NCI-H1930 (cell line): ENCODE data around the gene UBXN7.
"Not testable (repeated sequence)": the region's sequence is repeated elsewhere in the genome, so short reads cannot be mapped to it uniquely, and the experiment has no call there.

Experiments
- DNase-seq, 2 experiments: peaks; one replicate each; lab custom pipeline; 2025; lab: John Stamatoyannopoulos, UW

The UBXN7 gene

DNA sequence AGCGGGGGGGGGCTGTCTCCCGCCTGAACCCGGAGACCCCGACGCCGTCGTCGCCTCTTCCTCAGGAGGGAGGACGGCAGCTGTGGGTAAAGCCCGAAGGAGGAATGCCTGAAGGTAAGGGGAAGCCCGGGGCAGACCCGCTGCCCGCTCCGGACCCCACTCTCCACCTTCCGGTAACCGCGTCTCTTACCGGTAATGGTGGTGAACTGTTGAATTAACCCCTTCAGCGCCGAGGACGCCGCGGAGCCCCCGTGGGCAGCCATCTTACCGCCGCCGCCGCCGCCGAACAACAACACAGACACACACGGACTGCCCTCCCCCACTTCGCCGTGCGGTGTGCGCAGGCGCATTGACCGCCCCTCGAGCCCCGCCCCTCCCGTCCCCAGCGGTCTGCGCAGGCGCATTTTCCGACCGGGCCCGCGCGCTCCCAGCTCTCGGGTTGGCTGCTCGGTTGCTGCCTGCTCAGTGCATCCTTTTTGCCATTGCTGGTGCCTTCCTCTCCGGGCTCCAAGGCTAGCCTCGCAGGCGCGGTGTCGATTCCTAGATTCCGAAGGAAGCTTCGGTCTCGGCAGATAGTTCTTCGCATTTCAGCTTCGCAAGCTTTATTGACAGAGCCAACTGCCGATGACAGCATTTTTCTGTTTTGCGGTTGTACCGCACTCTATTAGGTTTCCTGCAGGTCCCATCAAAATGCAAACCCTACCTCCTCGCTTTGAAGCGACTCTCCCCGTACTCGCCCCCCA, at the start of gene UBXN7:
Gene UBXN7, minus strand, starts transcription at position 291 of the 743 bp plus-strand sequence. Its CDS starts 28 bp downstream, at position 263.
- peak; percentile 87 to 91 for DNase-seq

GRCh38 chr3:196477678-196478077, 45.5 kb upstream of the UBXN7 start:
- DNase-seq: no peak

DNA sequence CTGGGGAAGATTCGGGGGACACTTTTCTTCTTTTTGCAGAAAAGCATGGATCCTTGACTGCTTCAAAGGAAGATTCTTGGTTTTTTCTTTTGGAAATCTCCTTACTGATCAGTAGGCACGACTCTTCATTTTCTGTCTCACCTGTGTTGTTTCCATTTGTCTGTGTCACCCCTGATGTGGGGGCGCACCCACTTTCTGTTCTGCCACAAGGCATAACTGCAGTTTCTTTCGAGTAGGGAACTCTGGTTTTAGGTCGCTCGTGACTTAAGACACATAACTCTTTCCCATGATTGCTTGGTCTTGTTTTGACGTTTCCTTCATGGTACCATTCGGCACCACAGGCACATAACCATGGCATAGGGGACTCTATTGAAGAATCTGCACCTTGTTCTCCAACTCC, 40.1 kb upstream of the UBXN7 start:
- DNase-seq: no peak

DNA sequence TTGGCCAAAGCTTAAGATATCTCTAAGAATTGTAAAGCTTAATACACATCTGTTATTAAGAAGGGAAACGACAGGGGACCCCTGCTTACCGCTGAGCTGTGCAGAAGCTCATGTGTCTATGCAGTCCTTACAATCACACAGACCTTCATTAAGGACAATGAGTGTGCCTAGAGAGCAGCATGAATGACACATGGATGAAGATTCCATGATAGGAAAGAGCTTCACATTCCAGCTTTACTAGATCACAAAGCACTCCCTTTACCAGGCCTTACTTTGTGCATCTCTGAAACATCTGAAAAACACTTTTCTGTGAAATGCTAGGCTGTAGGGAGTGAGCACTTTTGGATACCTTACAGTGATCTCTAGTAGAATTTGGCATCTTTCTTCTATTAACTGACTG, 39.3 kb upstream of the UBXN7 start:
- no peak for DNase-seq

GRCh38 chr3:196470182-196470581, 38.0 kb upstream of the UBXN7 start:
- DNase-seq: not testable (repeated sequence)

GRCh38 chr3:196463804-196464203, 31.6 kb upstream of the UBXN7 start:
- no peak for DNase-seq

GRCh38 chr3:196463478-196463756, 31.2 kb upstream of the UBXN7 start:
- DNase-seq: no peak

DNA sequence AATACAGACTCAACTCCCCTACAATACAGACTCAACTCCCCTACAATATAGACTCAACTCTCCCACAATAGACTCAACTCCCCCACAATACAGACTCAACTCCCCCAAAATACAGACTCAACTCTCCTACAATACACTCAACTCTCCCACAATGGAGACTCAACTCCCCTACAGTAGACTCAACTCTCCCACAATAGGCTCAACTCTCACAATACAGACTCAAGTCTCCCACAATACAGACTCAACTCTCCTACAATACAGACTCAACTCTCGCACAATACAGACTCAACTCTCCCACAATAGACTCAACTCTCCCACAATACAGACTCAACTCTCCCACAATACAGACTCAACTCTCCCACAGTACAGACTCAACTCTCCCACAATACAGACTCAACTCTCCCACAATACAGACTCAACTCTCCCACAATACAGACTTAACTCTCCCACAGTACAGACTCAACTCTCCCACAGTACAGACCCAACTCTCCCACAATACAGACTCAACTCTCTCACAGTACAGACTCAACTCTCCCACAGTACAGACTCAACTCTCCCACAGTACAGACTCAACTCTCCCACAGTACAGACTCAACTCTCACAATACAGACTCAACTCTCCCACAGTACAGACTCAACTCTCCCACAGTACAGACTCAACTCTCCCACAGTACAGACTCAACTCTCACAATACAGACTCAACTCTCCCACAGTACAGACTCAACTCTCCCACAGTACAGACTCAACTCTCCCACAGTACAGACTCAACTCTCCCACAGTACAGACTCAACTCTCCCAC, 30.7 kb upstream of the UBXN7 start:
- not testable (repeated sequence) for DNase-seq

GRCh38 chr3:196458063-196458462, 25.8 kb upstream of the UBXN7 start:
- DNase-seq: no peak

DNA sequence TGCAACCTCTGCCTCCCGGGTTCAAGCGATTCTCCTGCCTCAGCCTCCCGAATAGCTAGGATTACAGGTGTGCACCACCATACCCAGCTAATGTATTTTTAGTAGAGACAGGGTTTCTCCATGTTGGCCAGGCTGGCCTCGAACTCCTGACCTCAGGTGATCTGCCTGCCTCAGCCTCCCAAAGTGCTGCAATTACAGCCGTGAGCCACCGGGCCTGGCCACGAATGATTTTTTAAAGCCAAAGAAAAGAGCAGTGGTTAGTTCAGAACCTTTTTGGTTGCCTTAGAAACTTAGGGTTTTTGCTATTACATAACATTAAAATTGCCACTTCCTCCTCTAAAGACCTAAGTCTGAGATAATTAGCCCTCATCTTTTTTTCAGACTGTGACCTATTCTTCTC, 25.2 kb upstream of the UBXN7 start:
- DNase-seq: not testable (repeated sequence)

GRCh38 chr3:196454935-196455334, 22.7 kb upstream of the UBXN7 start:
- DNase-seq: no peak

- not testable (repeated sequence) for DNase-seq
Observed at GRCh38 chr3:196445391-196445790, 13.2 kb upstream of the UBXN7 start.

- DNase-seq: no peak
Observed at GRCh38 chr3:196444500-196444894, 12.3 kb upstream of the UBXN7 start.

DNA sequence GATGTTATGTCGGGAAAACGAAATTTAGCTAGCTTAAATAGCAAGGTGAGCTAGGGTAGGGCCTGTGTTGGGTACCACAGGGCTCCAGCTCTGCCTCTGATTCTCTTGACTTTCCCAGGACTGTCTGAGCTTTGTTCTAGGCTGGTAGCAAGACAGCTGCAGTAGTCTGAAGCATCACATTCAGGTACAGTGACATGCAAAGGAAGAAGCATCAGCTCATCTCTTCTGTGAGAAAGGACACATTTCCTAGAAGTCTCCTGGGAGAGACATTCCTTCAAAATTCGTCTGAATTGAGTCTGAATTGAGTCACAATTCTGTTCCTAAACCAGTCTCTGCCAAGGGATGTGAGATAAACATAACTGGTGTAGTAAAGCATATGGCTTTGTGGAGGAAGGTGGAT, 8.5 kb upstream of the UBXN7 start:
- no peak for DNase-seq

DNA sequence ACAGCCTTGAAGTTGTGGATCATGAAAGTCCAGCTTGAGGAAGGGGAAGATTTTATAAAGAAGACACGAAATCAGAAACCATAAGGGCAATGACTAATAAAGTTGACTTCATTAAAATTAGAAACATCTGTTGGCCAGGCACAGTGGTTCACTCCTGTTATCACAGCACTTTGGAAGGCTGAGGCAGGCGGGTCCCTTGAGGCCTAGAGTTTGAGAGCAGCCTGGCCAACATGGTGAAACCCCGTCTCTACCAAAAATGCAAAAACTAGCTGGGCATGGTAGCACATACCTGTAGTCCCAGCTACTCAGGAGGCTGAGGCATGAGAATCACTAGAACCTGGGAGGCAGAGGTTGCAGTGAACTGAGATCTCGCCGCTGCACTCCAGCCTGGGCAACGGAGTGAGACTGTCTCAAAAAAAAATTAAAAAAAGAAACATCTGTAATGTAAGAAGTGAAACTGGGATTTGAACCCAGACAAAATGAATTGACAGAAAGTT, 7.9 kb upstream of the UBXN7 start:
- DNase-seq: no peak

- no peak for DNase-seq
Observed at GRCh38 chr3:196431181-196432136, 768 bp downstream of the UBXN7 start.

- DNase-seq: no peak
Observed at GRCh38 chr3:196428041-196428440, 4.2 kb downstream of the UBXN7 start.

- DNase-seq: not testable (repeated sequence)
Observed at GRCh38 chr3:196424421-196424820, 7.8 kb downstream of the UBXN7 start.

- DNase-seq: no peak
Observed at GRCh38 chr3:196423044-196423781, 9.0 kb downstream of the UBXN7 start.

DNA sequence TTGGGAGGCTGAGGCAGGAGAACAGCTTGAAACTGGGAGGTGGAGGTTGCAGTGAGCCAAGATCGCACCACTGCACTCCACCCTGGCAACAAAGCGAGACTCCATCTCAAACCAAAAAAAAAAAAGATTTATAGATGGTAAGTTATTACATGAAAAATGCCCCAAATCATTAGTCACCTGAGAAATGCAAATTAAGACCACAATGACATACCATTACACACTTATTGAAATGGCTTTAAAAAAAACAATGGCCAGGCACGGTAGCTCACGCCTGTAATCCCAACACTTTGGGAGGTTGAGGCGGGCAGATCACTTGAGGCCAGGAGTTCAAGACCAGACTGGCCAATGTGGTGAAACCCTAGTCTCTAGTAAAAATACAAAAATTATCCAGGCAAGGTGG, 10.6 kb downstream of the UBXN7 start:
- not testable (repeated sequence) for DNase-seq

DNA sequence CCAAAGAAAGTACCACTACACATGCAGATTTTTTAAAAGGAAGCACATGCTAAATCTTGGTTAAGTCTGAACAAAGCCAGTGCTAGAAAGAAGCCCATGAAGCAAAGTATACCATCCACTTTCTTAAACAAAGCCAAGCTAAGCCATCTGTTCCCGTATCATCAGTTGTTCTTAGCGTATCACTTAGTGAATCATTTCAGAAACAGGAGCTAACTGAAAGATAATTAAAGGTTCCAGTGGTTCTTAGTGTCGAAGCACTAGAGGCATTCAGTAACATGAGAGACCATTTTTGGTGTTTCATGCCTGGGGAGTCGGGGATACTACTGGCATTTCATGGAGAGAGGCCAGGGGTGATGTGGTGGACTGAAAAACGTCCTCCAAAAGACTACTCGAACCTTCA, 12.8 kb downstream of the UBXN7 start:
- no peak for DNase-seq
